ENCODE measurements around the gene NFKBIA. TPM values are rescaled to one million over a fixed set of nuclear protein-coding genes. Genes with fewer than 3 reads are reported as not detected.

Gene NFKBIA
- total RNA-seq, 1 donor from 2014 or later = 30.3 TPM

DNA sequence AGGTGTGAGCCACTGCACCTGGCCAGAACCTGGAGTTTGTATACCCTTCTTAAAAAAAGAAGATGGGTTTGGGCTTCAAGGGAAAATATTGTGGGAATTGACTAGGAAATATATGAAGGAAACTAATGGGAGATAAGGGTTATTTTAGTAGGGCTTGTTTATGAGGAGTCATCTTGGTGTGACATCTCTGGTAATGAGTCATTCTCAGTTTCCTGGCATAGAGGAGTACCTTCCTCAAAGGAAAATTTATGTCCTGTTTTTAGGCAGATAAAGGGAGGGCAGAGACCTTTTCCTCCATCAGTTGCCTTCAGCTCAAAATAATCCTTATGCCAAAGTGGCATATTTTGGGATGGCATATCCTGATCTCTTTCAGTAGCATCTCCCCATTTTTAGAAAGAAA lies 30.6 kb upstream of the NFKBIA start:
- Mint-ChIP-seq H3K27me3 (ENCODE audit: low read depth) (no peaks in the 10 kb centered on the region), H3K4me1 (no peaks in the 10 kb centered on the region), H3K4me3 (no peak overlapping the region), H3K36me3 (ENCODE audit: low read depth) (no peaks in the 10 kb centered on the region), H3K9me3 (no peaks in the 10 kb centered on the region), H3K27ac (ENCODE audit: unreplicated experiment) (no peak overlapping the region)
- TF ChIP-seq, protein P1, sequence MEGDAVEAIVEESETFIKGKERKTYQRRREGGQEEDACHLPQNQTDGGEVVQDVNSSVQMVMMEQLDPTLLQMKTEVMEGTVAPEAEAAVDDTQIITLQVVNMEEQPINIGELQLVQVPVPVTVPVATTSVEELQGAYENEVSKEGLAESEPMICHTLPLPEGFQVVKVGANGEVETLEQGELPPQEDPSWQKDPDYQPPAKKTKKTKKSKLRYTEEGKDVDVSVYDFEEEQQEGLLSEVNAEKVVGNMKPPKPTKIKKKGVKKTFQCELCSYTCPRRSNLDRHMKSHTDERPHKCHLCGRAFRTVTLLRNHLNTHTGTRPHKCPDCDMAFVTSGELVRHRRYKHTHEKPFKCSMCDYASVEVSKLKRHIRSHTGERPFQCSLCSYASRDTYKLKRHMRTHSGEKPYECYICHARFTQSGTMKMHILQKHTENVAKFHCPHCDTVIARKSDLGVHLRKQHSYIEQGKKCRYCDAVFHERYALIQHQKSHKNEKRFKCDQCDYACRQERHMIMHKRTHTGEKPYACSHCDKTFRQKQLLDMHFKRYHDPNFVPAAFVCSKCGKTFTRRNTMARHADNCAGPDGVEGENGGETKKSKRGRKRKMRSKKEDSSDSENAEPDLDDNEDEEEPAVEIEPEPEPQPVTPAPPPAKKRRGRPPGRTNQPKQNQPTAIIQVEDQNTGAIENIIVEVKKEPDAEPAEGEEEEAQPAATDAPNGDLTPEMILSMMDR (conservative IDR thresholded peaks at IDR 0.05) = no peak
- DNase-seq (ENCODE audit: low read depth, low spot score) = no peak

DNA sequence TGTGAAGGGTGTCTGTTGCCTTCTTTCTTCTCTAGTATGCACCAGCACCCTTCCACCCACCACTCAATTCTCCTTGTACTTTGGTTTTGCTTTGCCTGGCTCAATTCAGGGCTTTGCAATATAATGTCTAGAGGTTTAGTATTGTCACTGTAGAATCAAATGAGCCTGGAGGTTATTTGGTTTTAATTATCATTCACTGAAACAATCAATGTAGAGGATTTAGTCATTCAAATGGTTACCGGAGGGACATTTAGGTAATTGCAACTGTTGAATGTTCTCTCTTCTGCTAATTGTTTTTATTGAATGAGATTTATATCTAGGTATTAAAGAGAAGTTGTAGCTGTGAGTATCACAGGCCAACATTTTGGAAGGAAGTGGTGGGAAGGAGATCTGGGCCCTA lies 29.3 kb upstream of the NFKBIA start:
- TF ChIP-seq, protein P1 (conservative IDR thresholded peaks at IDR 0.05) = no peak
- H3K27me3 Mint-ChIP-seq (ENCODE audit: low read depth) = no peaks in the 10 kb centered on the region

DNA sequence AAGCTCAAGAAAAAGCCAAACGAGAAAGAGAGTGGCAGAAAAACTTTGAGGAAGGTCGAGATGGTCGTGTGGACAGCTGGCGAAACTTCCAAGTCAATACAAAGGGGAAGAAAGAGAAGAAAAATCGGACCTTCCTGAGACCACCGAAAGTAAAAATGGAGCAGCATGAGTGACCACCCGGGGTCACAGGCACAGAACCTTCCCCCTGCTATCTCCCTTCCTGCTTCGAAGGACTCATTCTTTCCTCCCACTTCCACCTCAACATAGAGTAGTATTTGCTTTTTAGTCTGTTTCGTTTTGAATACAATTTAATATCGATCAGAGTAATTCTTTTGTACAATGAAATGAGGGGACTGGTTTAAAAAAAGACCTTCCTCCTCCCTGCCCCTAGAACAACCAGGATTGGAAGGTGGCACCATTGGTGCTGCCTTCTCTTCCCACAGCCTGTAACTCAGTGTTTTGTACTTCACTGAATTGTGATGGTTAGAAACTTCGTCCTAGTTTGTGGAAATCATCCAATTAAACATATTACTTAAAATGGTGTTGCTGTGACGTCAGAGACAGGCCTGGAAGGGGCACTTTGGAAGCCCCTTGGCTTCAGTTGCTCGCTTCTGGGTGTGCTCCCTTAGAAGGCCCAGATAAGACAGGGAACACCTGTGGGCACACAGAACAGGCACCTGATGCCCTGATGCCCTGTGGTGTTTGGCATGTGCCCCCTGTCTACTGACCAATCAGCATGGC lies 26.1 kb upstream of the NFKBIA start:
- H3K27me3 Mint-ChIP-seq (ENCODE audit: low read depth) = no peaks in the 10 kb centered on the region
- H3K4me3 Mint-ChIP-seq = no peak overlapping the region
- H3K27ac Mint-ChIP-seq (ENCODE audit: unreplicated experiment) = no peak overlapping the region
- no peaks in the 10 kb centered on the region for H3K9me3 Mint-ChIP-seq
- H3K36me3 Mint-ChIP-seq (ENCODE audit: low read depth) = no peaks in the 10 kb centered on the region
- TF ChIP-seq, protein P1 (conservative IDR thresholded peaks at IDR 0.05) = no peak
- H3K4me1 Mint-ChIP-seq = no peaks in the 10 kb centered on the region
- DNase-seq (ENCODE audit: low read depth, low spot score) = no peak

More for the DNA sequence above, 29.3 kb upstream of the NFKBIA start:
- no peaks in the 10 kb centered on the region for H3K4me1 Mint-ChIP-seq
- H3K4me3 Mint-ChIP-seq = no peak overlapping the region
- no peak for DNase-seq (ENCODE audit: low read depth, low spot score)
- no peak overlapping the region for H3K27ac Mint-ChIP-seq (ENCODE audit: unreplicated experiment)
- H3K9me3 Mint-ChIP-seq = no peaks in the 10 kb centered on the region
- no peaks in the 10 kb centered on the region for H3K36me3 Mint-ChIP-seq (ENCODE audit: low read depth)

GRCh38 chr14:35429951-35430350 lies 25.4 kb upstream of the NFKBIA start:
- Mint-ChIP-seq H3K4me3 (no peak overlapping the region), H3K9me3 (no peaks in the 10 kb centered on the region), H3K4me1 (no peaks in the 10 kb centered on the region), H3K27ac (ENCODE audit: unreplicated experiment) (no peak overlapping the region), H3K27me3 (ENCODE audit: low read depth) (no peaks in the 10 kb centered on the region), H3K36me3 (ENCODE audit: low read depth) (no peaks in the 10 kb centered on the region)
- no peak for DNase-seq (ENCODE audit: low read depth, low spot score)
- TF ChIP-seq, protein P1 (conservative IDR thresholded peaks at IDR 0.05) = no peak

DNA sequence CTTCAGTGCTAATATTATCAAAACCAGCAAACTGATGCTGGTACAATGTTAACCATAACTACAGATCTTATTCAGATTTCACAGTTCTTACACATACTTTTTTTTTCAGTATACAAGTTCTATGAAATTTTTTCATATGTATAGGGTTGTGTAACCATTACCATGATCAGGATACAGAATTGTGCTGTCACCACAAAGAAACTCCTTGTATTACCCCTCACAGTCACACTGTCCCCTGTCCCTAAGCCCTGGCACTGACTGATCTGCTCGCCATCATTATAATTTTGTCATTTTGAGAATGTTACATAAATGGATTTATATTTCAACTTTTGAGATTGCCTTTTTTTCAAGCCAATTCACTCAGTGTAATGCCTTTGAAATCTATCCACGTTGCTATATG lies 21.3 kb upstream of the NFKBIA start:
- no peaks in the 10 kb centered on the region for H3K9me3 Mint-ChIP-seq
- no peaks in the 10 kb centered on the region for H3K27me3 Mint-ChIP-seq (ENCODE audit: low read depth)
- H3K27ac Mint-ChIP-seq (ENCODE audit: unreplicated experiment) = no peak overlapping the region
- H3K36me3 Mint-ChIP-seq (ENCODE audit: low read depth) = no peaks in the 10 kb centered on the region
- no peak for DNase-seq (ENCODE audit: low read depth, low spot score)
- no peak overlapping the region for H3K4me3 Mint-ChIP-seq
- peaks cover 6% of the 10 kb centered on the region for H3K4me1 Mint-ChIP-seq
- TF ChIP-seq, protein P1 (conservative IDR thresholded peaks at IDR 0.05) = no peak
